Esophagus muscularis mucosa (tissue), 4 donors: ENCODE measurements around the gene TSHR. TPM values are rescaled to one million over a fixed set of nuclear protein-coding genes. Genes with fewer than 3 reads are reported as not detected.

ENCODE experiments used
- DNase-seq: peaks from one replicate; pipeline ENCODE4 v3.0.0-alpha.2; 2017; ENCODE audit errors: extremely low spot score
- H3K27ac ChIP-seq, 4 donors: fragments of 200-600 bp; sonication (generic); replicated peaks in 1 of 4; 1 replicate in 3 of 4; 2 replicates in 1 of 4; pipeline ENCODE4 v1.5.1; 2016 to 2019; ENCODE audit warnings: mild to moderate bottlenecking in 1 of 4
- H3K27me3 ChIP-seq, 4 donors: fragments of 200-600 bp; sonication (generic); one replicate each; pipeline versions ENCODE4 v1.5.1 to v1.6.0; 2016 to 2019
- H3K36me3 ChIP-seq, 4 donors: fragments of 200-600 bp; sonication (generic); one replicate each; pipeline ENCODE4 v1.5.1; 2016 to 2019
- H3K4me1 ChIP-seq, 4 donors: fragments of 200-600 bp; sonication (generic); one replicate each; pipeline ENCODE4 v1.5.1; 2016 to 2019
- H3K4me3 ChIP-seq, 4 donors: fragments of 200-600 bp; sonication (generic); 1 replicate in 2 of 4; 2 replicates in 2 of 4; pipeline ENCODE4 v1.5.1; 2016 to 2019; ENCODE audit warnings: mild to moderate bottlenecking in 4 of 4, moderate library complexity in 1 of 4
- H3K9me3 ChIP-seq, 4 donors: fragments of 200-600 bp; sonication (generic); 1 replicate in 3 of 4; 2 replicates in 1 of 4; pipeline ENCODE4 v1.5.1; 2016 to 2019
- EP300 ChIP-seq: sonication (generic); formaldehyde crosslinking; IDR thresholded peaks from one replicate; pipeline ENCODE4 v1.6.1; 2017; ENCODE audit warnings: antibody characterized with exemption
- POLR2A ChIP-seq: fragments of 450-650 bp; IDR thresholded peaks from one replicate; pipeline ENCODE4 v1.6.1; 2017; ENCODE audit warnings: antibody characterized with exemption, moderate library complexity, mild to moderate bottlenecking, low read depth
- POLR2AphosphoS5 ChIP-seq, 2 donors: sonication (generic); formaldehyde crosslinking; IDR thresholded peaks; one replicate each; pipeline ENCODE4 v1.6.1; 2017; ENCODE audit warnings: antibody characterized with exemption in 2 of 2
- WGBS: methylation state at CpG from one replicate; pipeline ENCODE4 v1.1.5; 2018; 5-methylcytosine and 5-hydroxymethylcytosine counted together
- intact Hi-C: fragments of 100-400 bp; cut with DNase I; formaldehyde crosslinking; loops from one replicate; pipeline ENCODE4 v1.15.1; 2023
- total RNA-seq, 4 donors: library from RNA; depleted of rRNA; stranded (reverse); fragments of >200 nt; gene quantifications; one replicate each; pipeline versions ENCODE4 v1.1.0 to v1.2.1, GENCODE V29; 2016
- TF ChIP-seq, protein P1 (sequence below), 3 experiments: fragments of 200-600 bp in 2 of 3; fragments of 450-650 bp in 1 of 3; sonication (generic) in 2 of 3; IDR thresholded peaks; one replicate each; pipeline ENCODE4 v1.5.1; 2017 to 2019; ENCODE audit warnings: antibody characterized with exemption in 3 of 3, mild to moderate bottlenecking in 2 of 3, moderate library complexity in 1 of 3

The TSHR gene
- total RNA-seq, 4 donors from 2014 or later = 0.17 TPM; not detected in 3

DNA sequence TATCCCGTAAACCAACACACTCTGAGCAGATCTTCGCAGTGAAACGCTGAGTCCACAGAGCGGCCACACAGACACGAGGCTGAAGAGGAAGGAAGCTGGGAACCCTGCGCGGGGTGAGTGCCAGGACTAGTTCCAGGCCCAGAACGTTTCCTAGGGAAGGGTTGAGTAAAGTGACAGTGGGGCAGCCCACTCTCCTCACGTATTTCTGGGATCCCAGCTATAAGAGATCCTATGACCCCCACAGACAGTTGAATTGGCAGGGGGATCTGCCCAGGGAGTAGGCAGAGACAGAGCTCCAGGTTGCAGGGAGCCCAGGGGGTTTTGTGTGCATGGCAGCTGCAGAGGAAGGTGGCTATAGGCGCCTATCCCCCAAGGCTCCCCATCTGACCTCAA lies 214.3 kb downstream of the TSHR start:
- Histone ChIP-seq H3K9me3 (no peaks in the 10 kb centered on the region), H3K4me3 (peak overlapping the region; percentile 70 to 83 (median 72)), H3K4me1 (peaks cover 13 to 15% (median 15%) of the 10 kb centered on the region in 4 donors), H3K36me3 (no peaks in the 10 kb centered on the region), H3K27me3 (no peaks in the 10 kb centered on the region), H3K27ac (peak overlapping the region; percentile 90 to 93 (median 92))
- TF ChIP-seq, protein P1, sequence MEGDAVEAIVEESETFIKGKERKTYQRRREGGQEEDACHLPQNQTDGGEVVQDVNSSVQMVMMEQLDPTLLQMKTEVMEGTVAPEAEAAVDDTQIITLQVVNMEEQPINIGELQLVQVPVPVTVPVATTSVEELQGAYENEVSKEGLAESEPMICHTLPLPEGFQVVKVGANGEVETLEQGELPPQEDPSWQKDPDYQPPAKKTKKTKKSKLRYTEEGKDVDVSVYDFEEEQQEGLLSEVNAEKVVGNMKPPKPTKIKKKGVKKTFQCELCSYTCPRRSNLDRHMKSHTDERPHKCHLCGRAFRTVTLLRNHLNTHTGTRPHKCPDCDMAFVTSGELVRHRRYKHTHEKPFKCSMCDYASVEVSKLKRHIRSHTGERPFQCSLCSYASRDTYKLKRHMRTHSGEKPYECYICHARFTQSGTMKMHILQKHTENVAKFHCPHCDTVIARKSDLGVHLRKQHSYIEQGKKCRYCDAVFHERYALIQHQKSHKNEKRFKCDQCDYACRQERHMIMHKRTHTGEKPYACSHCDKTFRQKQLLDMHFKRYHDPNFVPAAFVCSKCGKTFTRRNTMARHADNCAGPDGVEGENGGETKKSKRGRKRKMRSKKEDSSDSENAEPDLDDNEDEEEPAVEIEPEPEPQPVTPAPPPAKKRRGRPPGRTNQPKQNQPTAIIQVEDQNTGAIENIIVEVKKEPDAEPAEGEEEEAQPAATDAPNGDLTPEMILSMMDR (IDR thresholded peaks at IDR 0.05) = no peak
- TF ChIP-seq EP300 (no peak), POLR2AphosphoS5 (IDR thresholded peaks at IDR 0.05) (peak in 1 of 2 donors; percentile 52)
- intact Hi-C loops = loop anchor here (2.0 to 5.0 kb wide), 3 partner anchors 48 to 217 kb away; no protein-coding TSS in a partner anchor
- WGBS = 4% methylated on average over 8 of the region's 10 CpGs
- no peak for DNase-seq

DNA sequence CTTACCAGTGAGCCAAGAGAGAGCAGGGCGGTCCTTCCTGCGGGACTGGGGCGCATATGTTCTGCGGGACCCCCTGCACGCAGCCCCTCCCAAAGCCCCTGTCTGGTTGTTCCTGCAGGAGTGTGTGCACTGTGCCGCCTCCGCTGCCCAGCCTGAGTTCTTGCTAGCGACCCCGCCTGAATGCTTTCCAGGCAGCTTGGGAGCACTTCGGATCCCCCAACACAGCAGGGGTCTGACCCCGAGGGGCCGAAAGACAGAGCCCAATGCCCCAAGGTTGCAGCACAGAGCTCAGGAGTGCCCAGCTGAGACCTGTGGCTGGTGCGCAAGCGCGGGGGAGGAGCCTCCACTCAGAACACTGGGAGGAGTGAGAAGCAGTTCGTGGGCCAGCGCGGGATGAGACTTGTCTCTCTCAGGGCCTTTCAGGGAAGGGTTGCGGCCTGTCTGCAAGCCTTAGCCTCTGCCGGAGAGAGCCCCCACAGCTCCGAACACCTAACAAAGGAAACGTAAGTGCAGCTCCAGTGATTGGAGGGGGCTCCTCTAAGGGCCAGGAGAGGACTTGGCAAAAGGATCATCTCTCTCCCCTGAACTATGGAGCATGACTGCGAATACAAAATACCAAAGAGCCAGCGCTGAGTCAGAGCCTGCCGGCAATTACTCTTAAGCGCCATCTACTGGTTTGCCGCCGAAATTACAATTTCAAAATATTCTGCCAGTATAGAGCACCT lies 214.8 kb downstream of the TSHR start:
- intact Hi-C loops = loop anchor here (2.0 to 5.0 kb wide), 2 partner anchors 47 to 173 kb away; no protein-coding TSS in a partner anchor
- TF ChIP-seq POLR2AphosphoS5 (IDR thresholded peaks at IDR 0.05) = peak; percentile 81 to 88
- TF ChIP-seq, protein P1 (IDR thresholded peaks at IDR 0.05) = peak; percentile 76 to 88 (median 88)
- no peak for TF ChIP-seq POLR2A

DNA sequence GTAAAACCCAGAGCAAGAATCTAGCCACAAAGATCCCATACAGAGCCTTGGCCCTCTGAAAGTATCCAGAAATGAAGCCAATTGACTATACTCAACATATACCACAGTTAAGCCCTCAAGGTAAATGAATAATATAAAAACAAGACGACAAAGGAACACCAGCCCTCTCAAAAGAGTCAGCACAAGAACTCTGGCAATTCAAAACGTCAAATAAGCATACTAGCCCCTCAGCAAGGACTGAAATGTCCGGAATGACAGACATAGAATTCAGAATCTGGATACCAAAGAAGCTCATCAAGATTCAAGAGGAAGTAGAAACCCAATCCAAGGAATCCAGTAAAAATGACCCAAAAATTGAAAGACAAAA lies 215.4 kb downstream of the TSHR start:
- intact Hi-C loops = loop anchor here (2.0 to 5.0 kb wide), 2 partner anchors 46 to 174 kb away; no protein-coding TSS in a partner anchor
- TF ChIP-seq, protein P1 (IDR thresholded peaks at IDR 0.05) = no peak
- TF ChIP-seq POLR2A (no peak), EP300 (no peak), POLR2AphosphoS5 (IDR thresholded peaks at IDR 0.05) (no peak)
- Histone ChIP-seq H3K9me3 (no peaks in the 10 kb centered on the region), H3K36me3 (no peaks in the 10 kb centered on the region), H3K27ac (peak overlapping the region; percentile 90 to 93 (median 92)), H3K27me3 (no peaks in the 10 kb centered on the region), H3K4me1 (peaks cover 13 to 15% (median 15%) of the 10 kb centered on the region in 4 donors), H3K4me3 (peak overlapping the region; percentile 70 to 83 (median 72))
- DNase-seq = no peak
- WGBS = 12% methylated on average over 3 of the region's 3 CpGs

More for the DNA sequence above, 214.8 kb downstream of the TSHR start:
- Histone ChIP-seq H3K36me3 (no peaks in the 10 kb centered on the region), H3K9me3 (no peaks in the 10 kb centered on the region), H3K4me3 (peak overlapping the region; percentile 70 to 83 (median 72)), H3K4me1 (peaks cover 13 to 15% (median 15%) of the 10 kb centered on the region in 4 donors), H3K27me3 (no peaks in the 10 kb centered on the region), H3K27ac (peak overlapping the region; percentile 90 to 93 (median 92))
- under 1% methylated on average over 22 of the region's 28 CpGs for WGBS
- peak; percentile 98 for DNase-seq

DNA sequence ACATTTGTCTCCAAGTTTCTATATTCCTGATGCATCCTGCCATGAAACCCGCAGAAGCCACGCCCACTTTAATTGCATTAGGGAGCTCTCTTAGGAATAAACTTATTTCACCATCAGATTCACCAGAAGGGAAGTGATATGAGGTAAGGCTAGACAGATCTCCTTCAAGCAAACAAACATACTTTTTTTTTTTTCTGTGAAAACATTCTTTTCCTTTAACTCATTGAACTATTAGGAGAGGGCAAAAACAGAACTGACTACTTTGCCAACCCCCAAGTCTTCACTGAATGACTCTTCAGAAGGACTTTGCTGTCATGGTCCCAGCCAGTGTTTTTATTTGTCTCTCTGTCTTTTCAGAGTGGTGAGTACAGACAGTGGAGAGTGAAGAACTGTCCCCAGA lies 216.9 kb downstream of the TSHR start:
- Histone ChIP-seq H3K4me3 (no peak overlapping the region), H3K36me3 (no peaks in the 10 kb centered on the region), H3K27me3 (no peaks in the 10 kb centered on the region), H3K9me3 (no peaks in the 10 kb centered on the region), H3K27ac (no peak overlapping the region), H3K4me1 (peaks cover 13 to 27% (median 23%) of the 10 kb centered on the region in 4 donors)
- DNase-seq = no peak
- 83% methylated on average over 2 of the region's 2 CpGs for WGBS
- no peak for TF ChIP-seq EP300
- no peak for TF ChIP-seq POLR2AphosphoS5 (IDR thresholded peaks at IDR 0.05)
- TF ChIP-seq POLR2A = no peak
- TF ChIP-seq, protein P1 (IDR thresholded peaks at IDR 0.05) = no peak
- intact Hi-C loops = loop anchor here (5.0 kb wide), 1 partner anchor 45 kb away; no protein-coding TSS in a partner anchor
